Loucy (cell line): Measurements from ENCODE around the gene NAXE.

Source experiments
- H2AFZ ChIP-seq: fragments of 200-600 bp; sonication (generic); 2 replicates; pipeline ENCODE4 v1.6.0; 2016; ENCODE audit warnings: antibody characterized with exemption, mild to moderate bottlenecking, low read length, moderate library complexity
- H3F3A ChIP-seq: fragments of 200-600 bp; 2 replicates; pipeline ENCODE4 v1.6.0; 2016; ENCODE audit warnings: antibody characterized with exemption, low read depth, mild to moderate bottlenecking
- H3K27me3 ChIP-seq: fragments of 200-600 bp; sonication (generic); 2 replicates; pipeline ENCODE4 v1.6.1; 2014; ENCODE audit warnings: low read length, mild to moderate bottlenecking; ENCODE audit not compliant: insufficient read depth, poor library complexity, severe bottlenecking
- H3K36me3 ChIP-seq: fragments of 200-600 bp; sonication (generic); 2 replicates; pipeline ENCODE4 v1.6.1; 2016; ENCODE audit warnings: low read length; ENCODE audit not compliant: insufficient read depth
- H3K4me1 ChIP-seq: fragments of 200-600 bp; sonication (generic); 2 replicates; pipeline ENCODE4 v1.5.1; 2014; ENCODE audit warnings: low read length, mild to moderate bottlenecking; ENCODE audit not compliant: insufficient read depth, poor library complexity, severe bottlenecking
- H3K4me2 ChIP-seq: fragments of 200-600 bp; sonication (generic); 2 replicates; pipeline ENCODE4 v1.6.0; 2014; ENCODE audit warnings: antibody characterized with exemption, low read length, low read depth, mild to moderate bottlenecking; ENCODE audit not compliant: poor library complexity, severe bottlenecking
- H3K4me3 ChIP-seq: fragments of 200-600 bp; sonication (generic); 2 replicates; pipeline ENCODE4 v1.5.1; 2014; ENCODE audit warnings: low read length, mild to moderate bottlenecking, mixed read lengths; ENCODE audit not compliant: poor library complexity, severe bottlenecking
- H3K79me2 ChIP-seq: fragments of 200-600 bp; sonication (generic); 2 replicates; pipeline ENCODE4 v1.6.1; 2014; ENCODE audit warnings: low read length; ENCODE audit not compliant: insufficient read depth
- H3K9ac ChIP-seq: fragments of 200-600 bp; sonication (generic); 2 replicates; pipeline ENCODE4 v1.6.0; 2014; ENCODE audit warnings: mild to moderate bottlenecking, low read depth, low read length, moderate library complexity; ENCODE audit not compliant: poor library complexity, severe bottlenecking
- H3K9me2 ChIP-seq: fragments of 200-600 bp; sonication (generic); replicated peaks from 2 replicates; pipeline ENCODE4 v1.6.1; 2016; ENCODE audit warnings: low read depth, low read length, mixed read lengths
- H3K9me3 ChIP-seq: fragments of 200-600 bp; sonication (generic); 2 replicates; pipeline ENCODE4 v1.6.1; 2014; ENCODE audit warnings: mild to moderate bottlenecking, antibody characterized with exemption, low read length, low read depth; ENCODE audit not compliant: insufficient read depth
- H4K20me1 ChIP-seq: fragments of 200-600 bp; sonication (generic); 2 replicates; pipeline ENCODE4 v1.6.0; 2014; ENCODE audit warnings: antibody characterized with exemption, low read length, mild to moderate bottlenecking; ENCODE audit not compliant: insufficient read depth, poor library complexity, severe bottlenecking
- EZH2phosphoT487 ChIP-seq: fragments of 200-600 bp; IDR thresholded peaks from 2 replicates; pipeline ENCODE4 v1.6.1; 2018; ENCODE audit warnings: antibody characterized with exemption, mild to moderate bottlenecking, moderate library complexity, borderline replicate concordance
- TF ChIP-seq, protein P1 (sequence below): fragments of 200-600 bp; sonication (generic); conservative IDR thresholded peaks from 2 replicates; pipeline ENCODE4 v1.5.1; 2014; ENCODE audit warnings: mild to moderate bottlenecking, antibody characterized with exemption, low read length

The NAXE gene

DNA sequence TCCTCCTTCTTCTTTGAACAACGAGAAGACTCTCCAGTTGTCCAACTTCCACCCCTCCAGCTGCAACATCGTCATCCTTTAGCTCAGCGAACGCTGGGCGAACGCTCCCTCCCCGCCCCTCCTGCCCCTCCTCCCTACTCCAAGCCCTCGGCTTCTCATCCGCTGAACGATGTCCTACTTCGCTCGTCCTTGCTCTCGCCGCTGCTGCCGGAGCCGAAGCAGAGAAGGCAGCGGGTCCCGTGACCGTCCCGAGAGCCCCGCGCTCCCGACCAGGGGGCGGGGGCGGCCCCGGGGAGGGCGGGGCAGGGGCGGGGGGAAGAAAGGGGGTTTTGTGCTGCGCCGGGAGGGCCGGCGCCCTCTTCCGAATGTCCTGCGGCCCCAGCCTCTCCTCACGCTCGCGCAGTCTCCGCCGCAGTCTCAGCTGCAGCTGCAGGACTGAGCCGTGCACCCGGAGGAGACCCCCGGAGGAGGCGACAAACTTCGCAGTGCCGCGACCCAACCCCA, 50.2 kb downstream of the NAXE start, which contains the start of gene BCAN:
Gene BCAN (plus strand): TSS at position 357 of the 504 bp plus-strand sequence. CDS start 3,938 bp downstream, outside the sequence.
- no peak within 1 kb of the TSS for H3K4me2 ChIP-seq
- H2AFZ ChIP-seq = no peak within 1 kb of the TSS
- no peak within 1 kb of the TSS for H3K4me3 ChIP-seq
- H4K20me1 ChIP-seq = no peaks in the 10 kb centered on the region
- H3K79me2 ChIP-seq = no peaks in the 10 kb centered on the region
- no peak within 1 kb of the TSS for H3K9ac ChIP-seq
- H3K36me3 ChIP-seq = no peaks in the 10 kb centered on the region
- TF ChIP-seq EZH2phosphoT487 = no peak
- H3F3A ChIP-seq = no peaks in the 10 kb centered on the region
- H3K9me3 ChIP-seq = no peaks in the 10 kb centered on the region
- no peaks in the 10 kb centered on the region for H3K27me3 ChIP-seq
- H3K4me1 ChIP-seq = peaks cover 18% of the 10 kb centered on the region
- no peaks in the 10 kb centered on the region for H3K9me2 ChIP-seq

DNA sequence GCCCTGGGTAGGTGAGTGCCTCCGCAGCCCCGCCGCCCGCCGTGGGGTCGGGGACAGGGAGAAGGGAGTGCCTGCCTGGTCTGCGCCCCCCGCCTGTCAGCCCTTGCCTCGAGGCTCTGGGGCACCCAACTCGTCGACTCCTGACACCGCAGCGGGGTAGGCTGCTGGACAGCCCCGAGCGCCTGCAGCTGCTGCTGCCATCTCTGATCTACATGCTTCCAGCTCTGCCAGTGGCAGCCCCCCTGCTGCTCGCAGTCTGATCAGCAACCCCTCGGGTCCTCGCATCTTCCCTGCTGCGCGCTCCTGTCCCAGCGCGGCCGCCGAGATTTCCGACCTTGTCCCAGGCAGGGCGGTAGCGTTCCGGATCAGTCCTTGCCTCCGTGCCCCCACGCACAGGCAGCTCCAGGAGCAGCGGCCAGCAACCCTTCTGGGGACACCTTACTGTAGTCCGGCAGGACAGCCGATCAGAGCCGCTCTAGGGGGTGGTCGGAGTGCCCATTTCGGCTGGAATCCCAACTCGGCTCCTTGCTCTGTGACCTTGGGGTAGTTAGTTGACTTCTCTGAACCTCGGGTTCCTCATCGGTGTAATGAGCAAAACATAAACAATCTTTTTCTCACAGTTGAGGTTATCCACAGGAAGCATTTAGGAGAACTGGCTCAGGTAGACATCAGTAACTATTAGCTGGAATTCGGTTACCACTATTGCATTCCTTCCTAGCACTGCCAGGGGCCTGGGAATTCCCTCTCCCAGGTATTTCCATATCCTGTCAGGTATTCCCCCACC, 50.9 kb downstream of the NAXE start:
- Histone ChIP-seq H3F3A (no peaks in the 10 kb centered on the region), H3K36me3 (no peaks in the 10 kb centered on the region), H3K4me1 (peaks cover 18% of the 10 kb centered on the region), H4K20me1 (no peaks in the 10 kb centered on the region), H3K79me2 (no peaks in the 10 kb centered on the region), H3K4me3 (no peak overlapping the region), H3K9ac (no peak overlapping the region), H2AFZ (no peak overlapping the region), H3K27me3 (no peaks in the 10 kb centered on the region), H3K9me2 (no peaks in the 10 kb centered on the region), H3K9me3 (no peaks in the 10 kb centered on the region), H3K4me2 (no peak overlapping the region)
- no peak for TF ChIP-seq EZH2phosphoT487
- TF ChIP-seq, protein P1, sequence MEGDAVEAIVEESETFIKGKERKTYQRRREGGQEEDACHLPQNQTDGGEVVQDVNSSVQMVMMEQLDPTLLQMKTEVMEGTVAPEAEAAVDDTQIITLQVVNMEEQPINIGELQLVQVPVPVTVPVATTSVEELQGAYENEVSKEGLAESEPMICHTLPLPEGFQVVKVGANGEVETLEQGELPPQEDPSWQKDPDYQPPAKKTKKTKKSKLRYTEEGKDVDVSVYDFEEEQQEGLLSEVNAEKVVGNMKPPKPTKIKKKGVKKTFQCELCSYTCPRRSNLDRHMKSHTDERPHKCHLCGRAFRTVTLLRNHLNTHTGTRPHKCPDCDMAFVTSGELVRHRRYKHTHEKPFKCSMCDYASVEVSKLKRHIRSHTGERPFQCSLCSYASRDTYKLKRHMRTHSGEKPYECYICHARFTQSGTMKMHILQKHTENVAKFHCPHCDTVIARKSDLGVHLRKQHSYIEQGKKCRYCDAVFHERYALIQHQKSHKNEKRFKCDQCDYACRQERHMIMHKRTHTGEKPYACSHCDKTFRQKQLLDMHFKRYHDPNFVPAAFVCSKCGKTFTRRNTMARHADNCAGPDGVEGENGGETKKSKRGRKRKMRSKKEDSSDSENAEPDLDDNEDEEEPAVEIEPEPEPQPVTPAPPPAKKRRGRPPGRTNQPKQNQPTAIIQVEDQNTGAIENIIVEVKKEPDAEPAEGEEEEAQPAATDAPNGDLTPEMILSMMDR = no peak

DNA sequence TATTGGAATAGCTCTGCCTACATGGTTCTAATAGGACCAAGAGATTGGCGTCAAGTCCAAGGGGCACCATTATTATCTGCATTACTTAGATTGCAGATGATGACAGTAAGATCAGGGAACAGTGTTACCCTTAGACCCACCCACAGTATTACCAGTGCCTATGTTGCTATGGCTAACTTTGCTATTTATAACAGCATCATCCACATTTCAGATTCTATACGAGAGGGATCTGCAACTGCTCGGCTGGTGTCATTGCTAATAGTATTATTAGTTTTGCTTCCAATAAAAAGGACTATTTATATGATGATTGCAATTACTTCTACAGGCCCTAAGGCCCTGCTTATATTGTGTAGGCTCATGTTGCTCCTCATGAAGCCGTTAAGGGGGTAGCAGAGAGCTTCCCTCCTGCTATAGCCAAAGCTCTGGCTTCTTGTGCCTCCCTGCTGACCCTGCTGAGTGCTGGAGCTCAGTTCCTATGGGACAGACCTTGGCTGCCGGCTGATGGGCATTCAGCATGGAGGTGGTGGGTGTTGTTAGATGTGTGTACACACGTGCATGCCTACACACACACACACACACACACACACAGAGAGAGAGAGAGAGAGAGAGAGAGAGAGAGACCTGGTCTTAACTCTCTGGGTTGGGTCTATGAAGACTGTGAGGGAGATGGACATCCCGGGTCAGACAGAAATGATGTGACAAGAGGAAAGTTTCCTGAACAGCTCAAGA, 51.6 kb downstream of the NAXE start:
- peak overlapping the region; percentile 62 for H2AFZ ChIP-seq
- H3K9me2 ChIP-seq = no peaks in the 10 kb centered on the region
- H4K20me1 ChIP-seq = no peaks in the 10 kb centered on the region
- H3K4me1 ChIP-seq = peaks cover 18% of the 10 kb centered on the region
- TF ChIP-seq, protein P1 = no peak
- TF ChIP-seq EZH2phosphoT487 = no peak
- peak overlapping the region; percentile 44 for H3K4me2 ChIP-seq
- H3F3A ChIP-seq = no peaks in the 10 kb centered on the region
- no peaks in the 10 kb centered on the region for H3K79me2 ChIP-seq
- no peaks in the 10 kb centered on the region for H3K36me3 ChIP-seq
- peak overlapping the region; percentile 15 for H3K4me3 ChIP-seq
- H3K27me3 ChIP-seq = no peaks in the 10 kb centered on the region
- H3K9me3 ChIP-seq = no peaks in the 10 kb centered on the region
- H3K9ac ChIP-seq = peak overlapping the region; percentile 42
